Retinal pigment epithelial cell (primary cell): ENCODE results near the gene UBXN1.
"Not testable (repeated sequence)": the region's sequence is repeated elsewhere in the genome, so short reads cannot be mapped to it uniquely, and the experiment has no call there.

Experiments
- DNase-seq: peaks from one replicate; pipeline ENCODE4 v3.0.0-alpha.2; 2010; ENCODE audit warnings: low read depth
- H3K4me3 ChIP-seq: 2 replicates; pipeline ENCODE4 v1.5.1; 2011; ENCODE audit warnings: mild to moderate bottlenecking, low read length, control low read depth, moderate library complexity
- TF ChIP-seq, protein P1 (sequence below): conservative IDR thresholded peaks from 2 replicates; pipeline ENCODE4 v1.5.1; 2011; ENCODE audit warnings: low read depth, low read length, control low read depth, inconsistent platforms

Gene UBXN1

DNA sequence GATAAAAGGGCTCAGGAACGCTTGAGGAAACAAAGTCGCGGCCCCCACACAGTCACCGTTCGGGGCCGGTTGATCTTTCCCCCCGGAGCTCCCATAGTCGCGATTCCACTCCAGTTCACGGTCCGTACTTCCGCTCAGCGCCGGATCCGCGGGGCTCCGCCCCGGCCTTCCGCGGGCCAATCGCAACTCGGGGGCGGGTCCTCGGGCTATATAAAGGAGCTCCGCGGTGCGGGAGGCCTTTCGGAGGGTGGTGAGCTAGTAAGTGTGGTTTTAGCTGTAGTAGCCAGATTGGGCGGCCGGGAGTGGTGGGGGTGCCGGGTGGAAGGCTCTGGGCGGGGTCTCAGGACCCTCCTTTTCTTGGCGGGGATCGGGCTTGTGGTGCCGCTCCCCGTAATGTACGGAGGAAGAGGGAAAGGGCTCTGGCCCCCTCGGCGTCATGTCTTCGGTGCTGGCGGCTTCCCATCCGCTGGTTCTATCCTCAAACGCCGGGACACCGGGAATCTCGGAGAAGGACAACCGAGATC lies 13.7 kb downstream of the UBXN1 start, which contains the start of the genes C11orf98 and CSKMT:
Gene C11orf98 (minus strand): TSS at position 136 of the 524 bp plus-strand sequence. CDS start 41 bp downstream, at position 95.
Gene CSKMT (plus strand): TSS at position 238 of the 524 bp plus-strand sequence. CDS start 568 bp downstream, outside the sequence.
- H3K4me3 ChIP-seq = peak within 1 kb of the TSS; percentile 88
- DNase-seq = no peak
- TF ChIP-seq, protein P1, sequence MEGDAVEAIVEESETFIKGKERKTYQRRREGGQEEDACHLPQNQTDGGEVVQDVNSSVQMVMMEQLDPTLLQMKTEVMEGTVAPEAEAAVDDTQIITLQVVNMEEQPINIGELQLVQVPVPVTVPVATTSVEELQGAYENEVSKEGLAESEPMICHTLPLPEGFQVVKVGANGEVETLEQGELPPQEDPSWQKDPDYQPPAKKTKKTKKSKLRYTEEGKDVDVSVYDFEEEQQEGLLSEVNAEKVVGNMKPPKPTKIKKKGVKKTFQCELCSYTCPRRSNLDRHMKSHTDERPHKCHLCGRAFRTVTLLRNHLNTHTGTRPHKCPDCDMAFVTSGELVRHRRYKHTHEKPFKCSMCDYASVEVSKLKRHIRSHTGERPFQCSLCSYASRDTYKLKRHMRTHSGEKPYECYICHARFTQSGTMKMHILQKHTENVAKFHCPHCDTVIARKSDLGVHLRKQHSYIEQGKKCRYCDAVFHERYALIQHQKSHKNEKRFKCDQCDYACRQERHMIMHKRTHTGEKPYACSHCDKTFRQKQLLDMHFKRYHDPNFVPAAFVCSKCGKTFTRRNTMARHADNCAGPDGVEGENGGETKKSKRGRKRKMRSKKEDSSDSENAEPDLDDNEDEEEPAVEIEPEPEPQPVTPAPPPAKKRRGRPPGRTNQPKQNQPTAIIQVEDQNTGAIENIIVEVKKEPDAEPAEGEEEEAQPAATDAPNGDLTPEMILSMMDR = no peak

GRCh38 chr11:62664405-62665074 lies 14.3 kb downstream of the UBXN1 start:
- no peak for DNase-seq
- TF ChIP-seq, protein P1 = no peak
- peak overlapping the region; percentile 88 for H3K4me3 ChIP-seq

GRCh38 chr11:62656796-62657429 lies 22.0 kb downstream of the UBXN1 start:
- no peak for DNase-seq
- TF ChIP-seq, protein P1 = no peak
- no peak overlapping the region for H3K4me3 ChIP-seq

GRCh38 chr11:62654297-62654696 lies 24.6 kb downstream of the UBXN1 start:
- H3K4me3 ChIP-seq = no peak overlapping the region
- TF ChIP-seq, protein P1 = no peak
- DNase-seq = no peak

DNA sequence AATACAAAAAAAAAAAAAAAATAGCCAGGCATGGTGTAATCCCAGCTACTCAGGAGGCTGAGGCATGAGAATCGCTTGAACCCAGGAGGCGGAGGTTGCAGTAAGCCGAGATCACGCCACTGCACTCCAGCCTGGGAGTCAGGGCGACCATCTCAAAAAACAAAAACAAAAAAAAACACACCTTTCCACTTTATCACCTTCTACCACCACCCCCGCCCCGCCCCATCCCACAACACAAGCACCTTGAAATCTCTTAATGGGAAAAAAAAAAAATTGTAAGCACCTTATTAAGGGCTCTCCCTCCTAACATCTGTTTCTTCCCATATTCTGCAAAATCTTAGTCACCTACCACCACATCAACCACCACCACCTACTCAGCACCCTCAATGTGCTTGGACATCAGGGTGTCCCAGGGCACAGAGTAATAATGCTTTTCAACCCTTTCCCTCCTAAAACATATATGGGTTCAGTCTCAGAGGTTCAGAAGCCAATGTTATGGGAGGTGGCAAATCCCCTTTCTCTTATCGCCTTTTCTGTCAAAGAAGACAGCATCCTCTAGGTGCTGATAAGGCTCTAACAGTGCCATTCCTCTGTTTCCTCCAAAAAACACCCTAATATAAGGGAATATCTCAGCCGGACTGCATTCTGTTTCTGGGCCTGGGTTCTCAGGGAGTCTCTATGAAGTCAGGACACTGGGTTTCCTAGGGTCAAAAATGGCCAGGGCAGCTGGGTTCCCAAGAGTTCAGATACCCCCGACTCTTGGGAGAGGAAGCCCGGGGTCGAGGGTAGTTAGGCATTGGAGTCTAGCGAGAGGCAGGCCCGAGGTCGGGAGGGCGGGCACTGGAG lies 26.5 kb downstream of the UBXN1 start:
- H3K4me3 ChIP-seq = peak overlapping the region; percentile 78
- DNase-seq = no peak
- TF ChIP-seq, protein P1 = no peak

GRCh38 chr11:62650283-62650682 lies 28.6 kb downstream of the UBXN1 start:
- DNase-seq, H3K4me3 ChIP-seq: not testable (repeated sequence)

GRCh38 chr11:62649486-62649885 lies 29.4 kb downstream of the UBXN1 start:
- H3K4me3 ChIP-seq = no peak overlapping the region
- TF ChIP-seq, protein P1 = no peak
- no peak for DNase-seq
